ENCODE measurements around the gene HOXB3. TPM values are rescaled to one million over a fixed set of nuclear protein-coding genes. Genes with fewer than 3 reads are reported as not detected.

HOXB3 gene
- total RNA-seq, 1 experiment from 2014 or later, result not detected

DNA sequence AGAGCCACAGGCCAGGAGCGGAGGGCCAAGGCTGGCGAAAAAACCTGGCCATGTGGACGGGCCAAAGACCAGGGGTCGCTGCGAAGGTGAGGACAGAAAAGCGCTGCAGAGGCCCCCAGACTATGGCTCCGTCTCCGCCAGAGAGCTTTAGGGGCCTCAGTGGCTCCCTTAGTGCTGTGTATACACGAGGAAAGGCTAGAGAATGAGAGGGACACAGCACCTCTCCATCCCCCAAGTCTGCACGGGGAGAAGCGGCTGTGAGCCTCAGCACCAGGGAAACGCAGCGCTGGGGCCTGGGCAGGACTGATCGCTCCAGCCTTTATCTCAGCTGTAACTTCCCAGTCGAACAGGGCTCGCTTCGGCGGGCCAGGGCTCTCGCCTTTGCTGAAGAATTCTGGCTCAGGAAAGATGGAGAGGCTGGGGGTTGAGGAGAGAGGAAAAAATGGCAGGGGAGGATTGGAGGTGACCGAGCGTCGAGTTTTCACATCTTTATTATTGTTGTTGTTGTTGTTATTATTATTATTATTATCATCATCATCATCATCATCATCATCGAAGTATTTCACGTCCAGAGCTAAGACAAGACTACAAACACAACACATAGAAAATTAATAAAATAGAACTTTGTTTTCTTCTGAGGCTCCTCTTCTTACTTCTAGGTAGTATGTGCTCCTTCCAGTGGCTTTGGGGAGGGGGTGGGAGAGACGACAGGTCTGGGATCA lies 5.4 kb upstream of the HOXB3 start:
- no peaks in the 10 kb centered on the region for H3K79me2 ChIP-seq (ENCODE audit: insufficient read depth, low read length)
- H4K8ac ChIP-seq (replicated peaks; ENCODE audit: insufficient read length, low read depth, low read length), result no peak overlapping the region
- H2BK120ac ChIP-seq (ENCODE audit: low read depth, low read length, poor library complexity, severe bottlenecking), result no peak overlapping the region
- H3K4me1 ChIP-seq (ENCODE audit: insufficient read depth, low read length), result no peaks in the 10 kb centered on the region
- no peak overlapping the region for H2BK5ac ChIP-seq (ENCODE audit: insufficient read length, low read length)
- Mint-ChIP-seq H3K36me3 (ENCODE audit: insufficient read depth in 1 of 3, low read depth in 3 of 3) (no peaks in the 10 kb centered on the region), H3K27ac (no peak overlapping the region; a peak in 1 of 7 replicates), H3K4me3 (peak overlapping the region in 1 of 2 experiments; percentile 60; a peak in 2 of 5 replicates), H3K9me3 (peaks cover 4 to 21% of the 10 kb centered on the region in 2 experiments; a peak in 2 of 5 replicates), H3K4me1 (peaks cover 8 to 34% of the 10 kb centered on the region in 2 experiments), H3K27me3 (ENCODE audit: low read depth) (peaks cover 100% of the 10 kb centered on the region)
- H3K79me1 ChIP-seq (ENCODE audit: insufficient read depth, low read depth, low read length, poor library complexity, severe bottlenecking), result no peaks in the 10 kb centered on the region
- no peak overlapping the region for H2BK12ac ChIP-seq (ENCODE audit: insufficient read length, low read depth, low read length)
- H4K91ac ChIP-seq (ENCODE audit: insufficient read length, low read depth, low read length), result no peak overlapping the region
- H3K9me3 ChIP-seq (ENCODE audit: control insufficient read depth, low read depth, low read length), result no peaks in the 10 kb centered on the region
- no peak overlapping the region for H3K18ac ChIP-seq (ENCODE audit: insufficient read length, low read depth, low read length)
- H2AFZ ChIP-seq (ENCODE audit: low read length), result no peak overlapping the region
- no peak overlapping the region for H4K5ac ChIP-seq (ENCODE audit: insufficient read length, low read depth, low read length)
- H3K56ac ChIP-seq (ENCODE audit: insufficient read length, low read depth, low read length), result no peak overlapping the region
- no peak overlapping the region for H3K27ac ChIP-seq (ENCODE audit: insufficient read length, low read depth, low read length)
- H3K9ac ChIP-seq (ENCODE audit: extremely low read depth, insufficient read length, low read length), result no peak overlapping the region
- TF ChIP-seq, protein P1, sequence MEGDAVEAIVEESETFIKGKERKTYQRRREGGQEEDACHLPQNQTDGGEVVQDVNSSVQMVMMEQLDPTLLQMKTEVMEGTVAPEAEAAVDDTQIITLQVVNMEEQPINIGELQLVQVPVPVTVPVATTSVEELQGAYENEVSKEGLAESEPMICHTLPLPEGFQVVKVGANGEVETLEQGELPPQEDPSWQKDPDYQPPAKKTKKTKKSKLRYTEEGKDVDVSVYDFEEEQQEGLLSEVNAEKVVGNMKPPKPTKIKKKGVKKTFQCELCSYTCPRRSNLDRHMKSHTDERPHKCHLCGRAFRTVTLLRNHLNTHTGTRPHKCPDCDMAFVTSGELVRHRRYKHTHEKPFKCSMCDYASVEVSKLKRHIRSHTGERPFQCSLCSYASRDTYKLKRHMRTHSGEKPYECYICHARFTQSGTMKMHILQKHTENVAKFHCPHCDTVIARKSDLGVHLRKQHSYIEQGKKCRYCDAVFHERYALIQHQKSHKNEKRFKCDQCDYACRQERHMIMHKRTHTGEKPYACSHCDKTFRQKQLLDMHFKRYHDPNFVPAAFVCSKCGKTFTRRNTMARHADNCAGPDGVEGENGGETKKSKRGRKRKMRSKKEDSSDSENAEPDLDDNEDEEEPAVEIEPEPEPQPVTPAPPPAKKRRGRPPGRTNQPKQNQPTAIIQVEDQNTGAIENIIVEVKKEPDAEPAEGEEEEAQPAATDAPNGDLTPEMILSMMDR (conservative IDR thresholded peaks at IDR 0.05), result no peak
- no peak overlapping the region for H2BK15ac ChIP-seq (ENCODE audit: low read depth, low read length)
- no peak overlapping the region for H3K4ac ChIP-seq (ENCODE audit: low read depth, low read length)
- no peak overlapping the region for H3K4me2 ChIP-seq (ENCODE audit: insufficient read depth, insufficient read length, low read length)
- peaks cover 99% of the 10 kb centered on the region for H3K27me3 ChIP-seq (ENCODE audit: insufficient read depth, low read length)
- WGBS (ENCODE audit: extremely low coverage, insufficient read length, low lambda C conversion rate), result no CpG with 5 or more reads among the region's 25 CpGs
- H3T11ph ChIP-seq (ENCODE audit: low read length), result no peak overlapping the region
- no peak overlapping the region for H2AK5ac ChIP-seq (ENCODE audit: insufficient read length, low read length)
- H2BK20ac ChIP-seq (ENCODE audit: low read depth, low read length, poor library complexity, severe bottlenecking), result no peak overlapping the region
- no peak for DNase-seq
- no peaks in the 10 kb centered on the region for H4K20me1 ChIP-seq (ENCODE audit: control insufficient read depth, insufficient read depth, insufficient read length)
- no peaks in the 10 kb centered on the region for H3K23me2 ChIP-seq (ENCODE audit: insufficient read length, low read depth, low read length, poor library complexity, severe bottlenecking)
- no peak overlapping the region for H3K23ac ChIP-seq (ENCODE audit: insufficient read length, low read depth, low read length)
- H3K14ac ChIP-seq (ENCODE audit: insufficient read depth, low read length), result no peak overlapping the region
